GM12878 (cell line): Measurements from ENCODE around the gene DENND1C. TPM values are rescaled to one million over a fixed set of nuclear protein-coding genes. Genes with fewer than 3 reads are reported as not detected.

Experiments
- ATAC-seq: fragments of 200-7000 bp; cut with Tn5 transposase; 3 replicates; pipeline ENCODE4 v1.9.1; 2020; ENCODE audit warnings: mild to moderate bottlenecking, moderate library complexity
- BruUV-seq: library from RNA; stranded (reverse); fragments of 400-500 nt; replicated peaks from 2 replicates; lab custom pipeline; 2021; lab: Mats Ljungman, UMichigan
- CTCF ChIA-PET: fragments of 300-600 bp; sonication (Branson Sonifier 250); formaldehyde crosslinking; extraction: SDS; loops from one replicate; lab custom pipeline; 2021; ENCODE audit warnings: inconsistent platforms; lab: Yijun Ruan, JAX
- POLR2A ChIA-PET: fragments of 350-600 bp; formaldehyde crosslinking; extraction: SDS; loops from one replicate; lab custom pipeline; 2021; ENCODE audit warnings: inconsistent platforms; lab: Charles Lee
- RAD21 ChIA-PET: fragments of 300-600 bp; sonication (Branson Sonifier 250); formaldehyde crosslinking; loops from one replicate; lab custom pipeline; 2023; ENCODE audit warnings: antibody characterized with exemption; ENCODE audit not compliant: unreplicated experiment; lab: Charles Lee
- SMC1A ChIA-PET: fragments of 300-600 bp; sonication (Branson Sonifier 250); formaldehyde crosslinking; loops from one replicate; lab custom pipeline; 2023; ENCODE audit not compliant: unreplicated experiment, uncharacterized antibody; lab: Charles Lee
- DNase-seq: peaks from one replicate; pipeline ENCODE4 v3.0.0-alpha.2; 2011; ENCODE audit warnings: low read depth, low spot score
- FAIRE-seq: peaks from 3 replicates; lab custom pipeline; 2011; peaks lifted over from hg19 to GRCh38; lab: Jason Lieb, UNC
- H2AFZ ChIP-seq: 2 replicates; pipeline ENCODE4 v1.6.0; 2011; ENCODE audit warnings: low read depth, low read length, control low read depth; ENCODE audit not compliant: control insufficient read depth
- H3K27ac ChIP-seq: 2 replicates; pipeline ENCODE4 v1.5.1; 2011; ENCODE audit warnings: control low read depth; ENCODE audit not compliant: control insufficient read depth, insufficient read depth
- H3K27me3 ChIP-seq, 2 experiments: replicated peaks in 1 of 2; 2 replicates each; pipeline versions ENCODE4 v1.6.0 to v1.6.1; 2011; ENCODE audit warnings: low read length in 1 of 2; ENCODE audit not compliant: control insufficient read depth in 2 of 2, insufficient read depth in 2 of 2
- H3K36me3 ChIP-seq, 2 experiments: 2 replicates each; pipeline ENCODE4 v1.5.1; 2011; ENCODE audit warnings: low read length in 1 of 2; ENCODE audit not compliant: control insufficient read depth in 2 of 2, insufficient read depth in 2 of 2
- H3K4me1 ChIP-seq: 2 replicates; pipeline ENCODE4 v1.6.1; 2011; ENCODE audit warnings: mild to moderate bottlenecking, low read length, moderate library complexity, mixed read lengths; ENCODE audit not compliant: control insufficient read depth, insufficient read depth
- H3K4me2 ChIP-seq: 2 replicates; pipeline ENCODE4 v1.6.0; 2011; ENCODE audit warnings: control low read depth; ENCODE audit not compliant: control insufficient read depth, insufficient read depth
- H3K4me3 ChIP-seq: fragments of 200-600 bp; sonication (generic); 2 replicates; pipeline ENCODE4 v1.5.1; 2016
- H3K79me2 ChIP-seq: 2 replicates; pipeline ENCODE4 v1.6.0; 2011; ENCODE audit warnings: low read length; ENCODE audit not compliant: control insufficient read depth, insufficient read depth
- H3K9ac ChIP-seq: 2 replicates; pipeline ENCODE4 v1.8.0; 2011; ENCODE audit warnings: low read length, control low read depth, mixed read lengths; ENCODE audit not compliant: control insufficient read depth, insufficient read depth
- H3K9me3 ChIP-seq: replicated peaks from 3 replicates; pipeline ENCODE4 v1.5.1; 2011; ENCODE audit warnings: mild to moderate bottlenecking, low read length; ENCODE audit not compliant: control insufficient read depth, insufficient read depth
- H4K20me1 ChIP-seq: 2 replicates; pipeline ENCODE4 v1.6.0; 2011; ENCODE audit not compliant: control insufficient read depth, insufficient read depth
- ATF3 ChIP-seq: IDR thresholded peaks from 2 replicates; pipeline ENCODE4 v1.6.1; 2011; ENCODE audit warnings: low read depth, mild to moderate bottlenecking, low read length, moderate library complexity, borderline replicate concordance; ENCODE audit errors: extremely low read depth
- CHD2 ChIP-seq: IDR thresholded peaks from 2 replicates; pipeline ENCODE4 v1.6.1; 2011; ENCODE audit warnings: low read depth, low read length, improper control_type of control experiment, borderline replicate concordance
- FOXM1 ChIP-seq: IDR thresholded peaks from 2 replicates; pipeline ENCODE4 v1.6.1; 2012; ENCODE audit warnings: low read depth, mild to moderate bottlenecking, inconsistent platforms, low read length, moderate library complexity
- MLLT1 ChIP-seq: fragments of 450-650 bp; IDR thresholded peaks from 2 replicates; pipeline ENCODE4 v1.6.1; 2016; ENCODE audit warnings: mild to moderate bottlenecking
- NKRF ChIP-seq: fragments of 450-650 bp; conservative IDR thresholded peaks from 2 replicates; pipeline ENCODE4 v1.6.1; 2017; ENCODE audit warnings: mild to moderate bottlenecking, moderate library complexity
- RUNX3 ChIP-seq: IDR thresholded peaks from 2 replicates; pipeline ENCODE4 v1.6.1; 2012; ENCODE audit warnings: low read length, inconsistent platforms
- SREBF2 ChIP-seq: IDR thresholded peaks from 2 replicates; pipeline ENCODE4 v1.6.1; 2012; ENCODE audit warnings: mild to moderate bottlenecking, low read length
- ZNF384 ChIP-seq: IDR thresholded peaks from 2 replicates; pipeline ENCODE4 v1.6.1; 2012; ENCODE audit warnings: low read depth, mild to moderate bottlenecking, low read length, improper control_type of control experiment, borderline replicate concordance
- WGBS: methylation state at CpG from one replicate; pipeline ENCODE4 v1.1.6; 2016; ENCODE audit warnings: low lambda C conversion rate; ENCODE audit not compliant: insufficient replicate concordance, insufficient coverage; ENCODE audit errors: missing lambda C conversion rate; 5-methylcytosine and 5-hydroxymethylcytosine counted together
- in situ Hi-C: fragments of 300-500 bp; cut with MboI; formaldehyde crosslinking; loops from 9 replicates; pipeline ENCODE4 v1.14.3; 2018; ENCODE audit warnings: mixed read lengths
- intact Hi-C: fragments of 100-400 bp; cut with micrococcal nuclease; formaldehyde crosslinking; loops from one replicate; pipeline ENCODE4 v1.14.2; 2022; ENCODE audit not compliant: unreplicated experiment
- polyA plus RNA-seq, 11 experiments: library from polyadenylated mRNA; depleted of rRNA in 4 of 11; unstranded in 6 of 11; stranded (reverse) in 5 of 11; fragments of >200 nt; fragmentation: Nextera tagmentation in 4 of 11; fragmentation: Illumina TruSeq in 1 of 11; extraction: Ambion mirVana in 4 of 11; extraction: Trizol in 1 of 11; gene quantifications; 1 replicate in 1 of 11; 2 replicates in 10 of 11; pipeline versions ENCODE4 v1.2.1 to v1.2.3, GENCODE V29; 2011 to 2016; ENCODE audit warnings: inconsistent platforms in 2 of 11, missing spikeins in 2 of 11, low read depth in 1 of 11
- total RNA-seq, 4 experiments: library from RNA; depleted of rRNA in 3 of 4; stranded (reverse); fragments of >200 nt in 3 of 4; fragmentation: Illumina TruSeq in 1 of 4; extraction: Trizol in 1 of 4; gene quantifications; 2 replicates each; pipeline versions ENCODE4 v1.2.1 to v1.2.3, GENCODE V29; 2013 to 2021

DENND1C gene
- total and polyA plus RNA-seq, 10 of the 15 experiments (the other 5 are each of a cell fraction or from before 2014, with no cell fraction given): 2.4 to 54.3 (median 32.7) TPM

- Histone ChIP-seq H3K9me3 (no peaks in the 10 kb centered on the region; the same call in 2 of the 3 replicates), H3K4me3 (peak overlapping the region; percentile 69; the same call in 1 of the 2 replicates), H2AFZ (peak overlapping the region; percentile 82), H3K27me3 (no peaks in the 10 kb centered on the region)
- TF ChIP-seq CHD2 (no peak), MLLT1 (peak; percentile 77; the same call in 1 of the 2 replicates), NKRF (no peak), ATF3 (no peak), ZNF384 (no peak), FOXM1 (no peak), RUNX3 (no peak), SREBF2 (no peak)
- TF ChIP-seq, all 136 proteins: peak for 1
- intact Hi-C loops (loop anchor here (1.0 kb wide), 1 partner anchor 22 kb away; no protein-coding TSS in a partner anchor), in situ Hi-C loops (no loop called here)
- Histone ChIP-seq H3K79me2 (peaks cover 16% of the 10 kb centered on the region), H3K36me3 (no peaks in the 10 kb centered on the region; a peak in 1 of 4 replicates), H3K27ac (peak overlapping the region; percentile 93), H3K9ac (peak overlapping the region; percentile 99), H3K4me2 (peak overlapping the region; percentile 89), H3K4me1 (peaks cover 10% of the 10 kb centered on the region), H4K20me1 (no peaks in the 10 kb centered on the region)
- DNase-seq: no peak
- BruUV-seq: no TSS peak
- SMC1A ChIA-PET: interaction anchor here (1.2 to 2.1 kb wide), 4 partner anchors 10 to 36 kb away, joined by 3 to 5 read pairs (median 4); no protein-coding TSS in a partner anchor
- FAIRE-seq: no peak
- WGBS: 89% methylated on average over 8 of the region's 8 CpGs
- no peak for ATAC-seq
- POLR2A ChIA-PET: interaction anchor here (0.7 to 1.9 kb wide), 8 partner anchors 9 to 337 kb away, joined by 3 to 7 read pairs (median 4); partner anchors contain the start of genes ALKBH7 and VAV1
- RAD21 ChIA-PET: interaction anchor here (1.4 to 2.4 kb wide), 5 partner anchors 8 to 142 kb away, joined by 3 to 18 read pairs (median 5); partner anchors contain the start of genes KHSRP and TUBB4A
- CTCF ChIA-PET: interaction anchor here (0.7 to 3.4 kb wide), 10 partner anchors 9 to 356 kb away, joined by 3 to 26 read pairs (median 6); partner anchors contain the start of genes ALKBH7, KHSRP and SLC25A23
Observed at GRCh38 chr19:6482343-6482686, 728 bp upstream of the DENND1C start.
